HUES64 (cell line): ENCODE measurements around the gene CENPX.

Experiments
- H3K27ac ChIP-seq: 2 replicates; pipeline ENCODE4 v1.7.0; 2013; ENCODE audit warnings: low read depth, low read length, inconsistent platforms
- H3K27me3 ChIP-seq: 2 replicates; pipeline ENCODE4 v1.6.1; 2013; ENCODE audit warnings: mild to moderate bottlenecking, low read length; ENCODE audit not compliant: insufficient read depth
- H3K36me3 ChIP-seq: 2 replicates; pipeline ENCODE4 v1.6.1; 2013; ENCODE audit warnings: mild to moderate bottlenecking, low read length; ENCODE audit not compliant: insufficient read depth
- H3K4me1 ChIP-seq: 2 replicates; pipeline ENCODE4 v1.6.1; 2013; ENCODE audit warnings: mild to moderate bottlenecking, low read length, moderate library complexity; ENCODE audit not compliant: insufficient read depth
- H3K4me3 ChIP-seq: 2 replicates; pipeline ENCODE4 v1.5.1; 2013; ENCODE audit warnings: mild to moderate bottlenecking, low read length, moderate library complexity
- H3K9ac ChIP-seq: 2 replicates; pipeline ENCODE4 v1.6.1; 2013; ENCODE audit warnings: mild to moderate bottlenecking, low read depth, low read length
- H3K9me3 ChIP-seq: 2 replicates; pipeline ENCODE4 v1.6.1; 2013; ENCODE audit warnings: low read depth, low read length; ENCODE audit not compliant: insufficient read depth
- WGBS: fragments of 150-250, 120-280 bp; methylation state at CpG from one replicate; pipeline ENCODE4 v1.1.7; 2013; ENCODE audit warnings: missing lambda C conversion rate; 5-methylcytosine and 5-hydroxymethylcytosine counted together

CENPX gene

DNA sequence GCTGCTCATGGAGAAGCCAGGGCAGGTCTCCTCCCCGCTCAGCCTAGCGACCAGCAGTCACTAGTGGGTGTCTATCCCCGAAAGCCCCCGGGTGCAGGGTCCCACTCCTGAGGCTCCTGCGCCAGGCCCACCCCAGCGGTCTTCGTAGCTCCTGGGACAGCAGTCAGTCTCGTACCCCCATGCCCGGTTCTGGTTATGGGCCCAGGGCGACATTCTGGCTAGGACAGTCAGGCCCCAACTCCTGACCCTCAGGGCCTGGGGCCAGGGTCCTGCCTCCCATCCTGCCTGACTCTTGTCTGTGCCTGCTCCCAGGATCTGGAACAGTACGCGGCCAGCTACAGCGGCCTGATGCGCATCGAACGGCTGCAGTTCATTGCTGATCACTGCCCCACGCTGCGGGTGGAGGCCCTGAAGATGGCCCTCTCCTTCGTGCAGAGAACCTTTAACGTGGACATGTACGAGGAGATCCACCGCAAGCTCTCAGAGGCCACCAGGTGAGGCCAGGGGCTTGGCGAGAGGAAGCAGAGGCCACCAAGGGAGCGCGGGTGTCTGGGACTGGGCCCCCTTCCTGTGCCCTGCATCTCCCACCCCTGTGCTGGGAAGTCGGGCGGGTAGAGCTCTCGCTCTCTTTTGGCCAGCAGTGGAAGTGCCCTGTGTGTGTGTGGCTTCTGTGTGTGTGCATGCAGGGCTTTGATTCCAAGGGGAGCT is 31.0 kb upstream of the CENPX start:
- Histone ChIP-seq H3K27me3 (no peaks in the 10 kb centered on the region), H3K4me3 (no peak overlapping the region), H3K9ac (no peak overlapping the region), H3K4me1 (no peaks in the 10 kb centered on the region), H3K9me3 (no peaks in the 10 kb centered on the region), H3K36me3 (peaks cover 64% of the 10 kb centered on the region), H3K27ac (no peak overlapping the region)
- WGBS: 95% methylated on average over 28 of the region's 28 CpGs

DNA sequence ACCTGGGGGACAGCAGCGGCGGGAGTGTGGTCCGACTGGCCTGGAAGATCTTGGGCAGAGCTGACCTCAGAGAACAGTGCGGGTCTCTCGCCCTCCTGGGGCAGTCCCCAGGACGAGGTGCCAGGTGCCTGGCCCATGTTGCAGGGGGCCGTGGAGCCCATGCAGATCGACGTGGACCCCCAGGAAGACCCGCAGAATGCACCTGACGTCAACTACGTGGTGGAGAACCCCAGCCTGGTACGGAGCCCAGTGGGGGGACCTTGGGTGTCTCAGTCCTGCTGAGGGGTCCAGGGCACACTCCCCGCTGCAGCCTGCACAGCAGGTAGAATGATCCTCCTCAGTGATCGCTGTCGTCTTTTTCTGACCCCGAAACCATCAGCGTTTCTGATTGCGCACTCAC is 30.5 kb upstream of the CENPX start:
- H3K4me1 ChIP-seq: no peaks in the 10 kb centered on the region
- 92% methylated on average over 19 of the region's 19 CpGs for WGBS
- H3K9ac ChIP-seq: no peak overlapping the region
- H3K9me3 ChIP-seq: no peaks in the 10 kb centered on the region
- peak overlapping the region; percentile 96; the same call in 1 of the 2 replicates for H3K4me3 ChIP-seq
- H3K36me3 ChIP-seq: peaks cover 60% of the 10 kb centered on the region
- no peaks in the 10 kb centered on the region for H3K27me3 ChIP-seq
- H3K27ac ChIP-seq: no peak overlapping the region

DNA sequence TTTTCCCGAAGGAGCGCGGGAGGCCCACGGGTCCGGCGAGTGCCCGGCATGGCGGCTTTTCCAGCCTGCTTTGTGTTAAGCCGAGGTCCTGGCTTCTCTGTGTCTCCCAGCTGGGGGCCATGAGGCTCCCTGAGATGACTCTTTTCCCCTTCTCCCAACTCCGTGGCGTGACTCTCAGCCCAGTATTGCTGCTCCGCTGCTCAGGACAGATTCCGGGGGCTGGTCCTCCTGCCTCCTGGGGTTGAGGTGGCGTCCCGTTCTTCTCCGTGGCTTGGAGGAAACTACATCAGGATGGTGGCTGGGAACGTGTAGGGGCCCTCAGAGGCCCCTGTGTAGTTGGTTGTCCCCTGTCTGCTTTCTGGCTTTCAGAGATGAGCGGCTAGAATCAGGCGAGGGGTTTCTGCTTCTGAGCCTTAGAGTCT is 30.0 kb upstream of the CENPX start:
- no peak overlapping the region for H3K27ac ChIP-seq
- peaks cover 60% of the 10 kb centered on the region for H3K36me3 ChIP-seq

DNA sequence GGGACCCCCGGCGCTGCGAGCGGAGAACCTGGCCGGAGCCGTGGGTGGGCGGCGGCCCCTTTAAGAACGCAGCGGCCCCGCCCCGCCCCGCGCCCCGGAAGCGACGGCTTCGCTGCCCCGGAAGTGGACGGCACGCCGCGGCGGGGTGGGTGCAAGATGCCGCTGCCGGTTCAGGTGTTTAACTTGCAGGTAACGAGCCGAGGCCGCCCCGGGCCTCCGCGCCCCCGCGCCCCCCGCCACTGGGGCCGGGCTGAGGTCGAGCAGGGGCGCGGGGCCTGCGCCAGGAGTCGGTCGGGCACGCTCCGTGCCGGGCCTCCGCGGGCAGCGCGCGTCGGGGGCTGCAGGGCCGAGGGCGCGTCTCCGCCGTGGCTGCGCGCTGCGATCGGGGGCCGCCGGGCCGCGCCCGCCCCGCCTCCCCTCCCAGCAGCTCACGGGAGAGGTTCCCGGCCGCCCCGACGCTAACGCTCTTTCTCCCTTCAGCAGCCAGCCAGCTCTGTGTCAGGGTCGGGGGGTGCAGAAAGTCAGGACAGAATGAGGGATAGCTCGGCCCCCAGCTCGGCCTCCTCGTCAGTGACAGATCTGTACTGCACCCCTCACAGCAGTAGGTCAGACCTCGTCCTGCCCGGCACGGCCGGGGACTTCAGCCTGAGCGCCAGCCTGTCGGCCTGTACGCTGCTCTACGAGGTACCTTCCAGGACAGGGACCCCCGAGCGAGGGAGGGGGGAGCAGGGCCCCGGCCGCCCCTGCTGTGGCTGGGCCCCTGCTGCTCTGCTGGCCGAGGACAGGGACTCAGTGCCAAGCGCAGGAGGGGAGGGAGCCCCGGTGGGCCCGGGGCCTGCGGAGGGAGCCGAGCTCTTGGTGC is 29.3 kb upstream of the CENPX start, which contains the start of the genes GPS1 and RFNG:
TSS of gene GPS1 (plus strand) at position 123 of the 862 bp plus-strand sequence. CDS start at position 157, 34 bp downstream.
TSS of gene RFNG (minus strand) at position 36 of the 862 bp plus-strand sequence. CDS start 45 bp downstream, outside the sequence.
- H3K27me3 ChIP-seq: no peaks in the 10 kb centered on the region
- no peaks in the 10 kb centered on the region for H3K9me3 ChIP-seq
- no peak within 1 kb of the TSS for H3K27ac ChIP-seq
- peak within 1 kb of the TSS; percentile 96 for H3K4me3 ChIP-seq
- WGBS: under 1% methylated on average over 94 of the region's 94 CpGs
- H3K9ac ChIP-seq: peak within 1 kb of the TSS; percentile 81
- H3K4me1 ChIP-seq: no peaks in the 10 kb centered on the region
- H3K36me3 ChIP-seq: peaks cover 60% of the 10 kb centered on the region

More for the DNA sequence above, 30.0 kb upstream of the CENPX start:
- Histone ChIP-seq H3K27me3 (no peaks in the 10 kb centered on the region), H3K9ac (peak overlapping the region; percentile 81), H3K4me1 (no peaks in the 10 kb centered on the region), H3K9me3 (no peaks in the 10 kb centered on the region), H3K4me3 (peak overlapping the region; percentile 96)
- WGBS: 34% methylated on average over 19 of the region's 19 CpGs

DNA sequence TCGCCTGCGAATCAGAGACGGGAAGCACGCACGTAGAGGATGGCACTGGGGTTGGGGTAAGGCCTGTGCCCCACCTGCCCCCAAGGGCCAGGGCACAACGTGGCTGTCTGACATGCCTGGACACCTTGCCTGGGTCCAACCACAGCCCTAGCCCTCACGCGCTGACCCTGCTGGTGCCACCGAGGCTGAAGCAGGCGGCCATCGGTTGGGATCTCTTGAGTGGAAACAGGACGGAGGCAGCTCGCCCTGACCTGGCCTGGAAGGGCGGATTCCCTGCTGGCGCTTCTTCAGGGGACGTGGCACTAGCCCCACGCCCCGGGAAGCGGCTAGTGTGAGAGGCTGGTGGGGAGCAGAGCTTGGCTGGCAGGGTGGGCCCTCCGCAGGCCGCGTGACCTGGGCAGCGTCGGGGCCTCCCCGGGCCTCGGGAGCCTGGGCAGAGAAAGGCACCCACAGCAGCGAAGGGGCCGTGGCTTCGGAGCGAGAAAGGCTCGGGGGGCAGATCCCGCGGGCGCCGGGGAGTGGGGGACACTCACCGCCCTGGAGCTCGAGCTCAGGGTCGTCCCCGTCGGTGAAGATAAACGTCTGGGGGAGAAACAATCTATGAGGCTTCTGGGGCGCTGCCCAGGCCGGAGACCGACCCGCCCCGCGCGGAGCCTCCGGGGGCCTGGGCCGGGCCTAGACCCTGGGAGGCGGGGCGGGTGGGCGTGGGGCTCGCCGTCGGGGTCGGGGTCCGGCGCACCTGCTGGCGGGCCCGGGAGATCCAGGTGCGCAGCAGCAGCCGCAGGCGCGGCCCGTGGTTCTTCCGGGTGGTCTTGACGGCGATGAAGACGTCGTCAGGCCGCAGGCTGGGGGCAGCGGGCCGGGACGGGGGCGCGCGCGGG is 28.3 kb upstream of the CENPX start:
- Histone ChIP-seq H3K27me3 (no peaks in the 10 kb centered on the region), H3K4me3 (peak overlapping the region; percentile 96), H3K9ac (peak overlapping the region; percentile 20), H3K36me3 (peaks cover 56% of the 10 kb centered on the region), H3K9me3 (no peaks in the 10 kb centered on the region), H3K27ac (no peak overlapping the region), H3K4me1 (no peaks in the 10 kb centered on the region)
- WGBS: 19% methylated on average over 79 of the region's 79 CpGs

DNA sequence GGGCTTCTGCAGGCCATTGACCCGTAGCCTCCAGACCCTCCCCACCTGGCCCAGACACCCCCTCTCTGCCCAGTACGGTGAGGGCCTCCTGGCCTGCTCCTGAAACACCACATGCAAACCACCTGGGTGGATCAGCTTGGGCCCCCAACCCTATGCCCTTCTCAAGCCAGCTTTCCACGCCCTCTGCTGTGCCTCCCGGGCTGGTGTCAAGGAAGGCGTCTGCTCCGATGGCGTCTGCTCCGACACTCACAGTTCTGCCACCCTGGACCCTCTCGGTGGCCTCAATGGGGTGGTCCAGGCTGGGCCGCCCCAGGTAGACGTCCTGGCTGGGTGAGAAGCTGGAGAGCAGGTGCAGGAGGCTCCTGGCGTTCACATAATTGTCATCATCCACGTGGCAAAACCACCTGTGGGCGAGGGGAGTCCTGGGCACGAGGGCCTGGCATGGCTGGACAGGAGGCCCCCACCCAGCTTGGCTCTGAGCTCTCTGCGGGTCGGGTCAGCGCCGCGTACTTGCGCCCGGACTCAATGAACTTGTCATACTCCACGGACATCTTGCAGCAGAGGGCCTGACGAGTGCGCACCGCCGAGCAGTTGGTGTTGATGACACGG is 27.6 kb upstream of the CENPX start:
- peak overlapping the region; percentile 96 for H3K4me3 ChIP-seq
- H3K4me1 ChIP-seq: no peaks in the 10 kb centered on the region
- no peaks in the 10 kb centered on the region for H3K27me3 ChIP-seq
- H3K9me3 ChIP-seq: no peaks in the 10 kb centered on the region
- H3K9ac ChIP-seq: peak overlapping the region; percentile 20; the same call in 1 of the 2 replicates
- 94% methylated on average over 28 of the region's 28 CpGs for WGBS
- no peak overlapping the region for H3K27ac ChIP-seq
- peaks cover 50% of the 10 kb centered on the region for H3K36me3 ChIP-seq

DNA sequence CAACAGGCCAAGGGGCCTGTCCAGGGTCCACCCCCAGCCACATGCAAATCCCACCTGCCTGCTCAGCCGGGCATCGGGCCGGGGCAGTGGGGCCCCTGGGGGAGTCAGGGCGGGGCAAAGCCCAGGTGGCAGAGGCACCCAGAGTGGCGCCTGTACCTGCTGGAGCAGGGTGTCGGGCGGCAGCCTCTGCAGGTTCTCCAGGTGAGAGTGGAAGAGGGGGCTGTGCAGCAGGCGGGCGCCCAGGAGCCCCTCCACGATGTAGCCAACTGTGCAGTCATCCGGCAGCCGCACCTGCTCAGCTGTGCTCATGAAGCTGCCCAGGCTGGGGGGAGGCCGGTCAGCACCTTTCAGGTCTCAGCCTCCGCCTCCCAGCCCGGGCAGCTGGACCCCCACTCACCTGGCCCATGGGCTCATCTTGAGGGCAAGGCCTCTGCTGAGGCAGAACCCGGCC is 26.9 kb upstream of the CENPX start:
- Histone ChIP-seq H3K4me3 (no peak overlapping the region), H3K9ac (no peak overlapping the region)

DNA sequence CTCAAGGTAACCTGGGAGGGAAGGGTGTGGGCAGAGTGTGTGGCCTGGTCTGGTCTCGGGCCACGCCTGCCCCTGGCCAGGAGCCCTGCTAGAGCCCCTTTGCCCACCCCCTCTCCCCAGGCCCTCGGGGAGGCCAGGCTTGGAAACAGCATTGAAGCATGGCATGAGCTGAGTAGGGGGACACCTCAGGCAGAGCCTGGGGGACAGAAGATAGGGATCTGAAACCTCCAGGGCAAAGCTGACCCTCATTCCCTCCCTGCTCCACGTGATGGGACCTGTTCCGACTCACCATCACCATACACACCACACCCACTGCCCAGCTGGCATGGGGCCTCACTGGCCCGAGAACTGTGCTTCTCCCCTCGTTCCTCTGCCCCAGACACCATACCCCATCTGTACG is 26.4 kb upstream of the CENPX start:
- Histone ChIP-seq H3K4me3 (no peak overlapping the region), H3K9ac (no peak overlapping the region), H3K27me3 (no peaks in the 10 kb centered on the region), H3K4me1 (no peaks in the 10 kb centered on the region), H3K36me3 (peaks cover 39% of the 10 kb centered on the region), H3K27ac (no peak overlapping the region), H3K9me3 (no peaks in the 10 kb centered on the region)
- 96% methylated on average over 8 of the region's 8 CpGs for WGBS

More for the DNA sequence above, 26.9 kb upstream of the CENPX start:
- WGBS: 94% methylated on average over 16 of the region's 16 CpGs
- H3K27ac ChIP-seq: no peak overlapping the region
- no peaks in the 10 kb centered on the region for H3K4me1 ChIP-seq
- H3K9me3 ChIP-seq: no peaks in the 10 kb centered on the region
- H3K36me3 ChIP-seq: peaks cover 43% of the 10 kb centered on the region
- no peaks in the 10 kb centered on the region for H3K27me3 ChIP-seq

DNA sequence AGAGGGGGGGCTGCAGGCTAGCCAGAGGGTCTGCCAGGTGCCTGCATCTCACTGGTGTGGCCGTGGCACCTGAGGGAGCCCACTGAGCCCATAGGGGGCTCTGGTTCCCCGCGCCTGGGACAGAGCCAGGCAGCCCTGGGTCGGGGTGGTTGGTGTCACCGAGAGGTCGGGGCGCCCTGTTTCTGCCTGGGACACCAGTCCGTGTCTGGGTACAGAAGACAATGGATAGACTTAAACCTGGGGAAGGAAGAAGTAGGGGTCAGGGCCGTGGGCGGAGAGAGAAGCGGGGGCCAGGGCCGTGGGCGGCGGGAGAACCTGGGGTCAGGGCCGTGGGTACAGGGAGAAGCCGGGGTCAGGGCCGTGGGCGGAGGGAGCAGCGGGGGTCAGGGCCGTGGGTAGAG is 25.9 kb upstream of the CENPX start:
- Histone ChIP-seq H3K27me3 (no peaks in the 10 kb centered on the region), H3K9me3 (no peaks in the 10 kb centered on the region), H3K4me3 (no peak overlapping the region), H3K27ac (no peak overlapping the region), H3K9ac (no peak overlapping the region), H3K36me3 (peaks cover 33% of the 10 kb centered on the region), H3K4me1 (0 out of 2 replicates have a peak, but pooled peaks cover 3% of the 10 kb centered on the region)
- WGBS: 91% methylated on average over 20 of the region's 20 CpGs

DNA sequence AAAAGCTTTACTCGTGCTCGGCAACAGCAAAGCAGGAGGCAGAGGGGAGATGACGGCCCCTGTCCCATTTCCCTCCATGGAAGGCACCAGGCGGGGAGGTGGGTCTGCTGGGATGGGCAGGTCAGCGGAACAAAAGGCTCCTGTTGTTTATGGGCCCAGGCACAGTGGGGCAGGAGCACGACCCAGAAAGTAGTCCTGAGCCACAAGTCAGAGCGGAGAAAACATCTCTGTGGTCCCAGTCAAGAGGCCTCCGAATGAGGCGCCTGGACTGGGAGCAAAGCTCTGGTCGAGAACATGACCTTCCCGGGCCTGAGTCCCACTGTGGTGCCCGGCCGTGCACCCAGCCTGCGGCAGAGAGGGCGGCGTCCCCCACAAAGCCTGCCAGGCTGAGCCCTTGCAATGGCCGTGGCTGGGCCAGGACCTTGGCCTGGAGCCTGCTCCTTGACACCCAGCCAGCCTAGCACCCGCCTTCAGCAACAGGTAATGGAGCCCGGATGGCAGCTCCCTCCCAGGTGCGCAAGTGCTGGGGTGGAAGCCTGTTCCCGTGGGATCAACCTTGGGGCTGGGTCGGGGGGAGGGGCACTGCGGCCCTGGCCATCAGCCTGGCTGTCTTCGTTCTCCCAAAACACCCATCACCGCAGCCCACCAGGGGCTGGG is 25.4 kb upstream of the CENPX start:
- Histone ChIP-seq H3K27me3 (no peaks in the 10 kb centered on the region), H3K36me3 (peaks cover 29% of the 10 kb centered on the region), H3K9ac (no peak overlapping the region), H3K27ac (no peak overlapping the region), H3K4me3 (no peak overlapping the region), H3K9me3 (no peaks in the 10 kb centered on the region), H3K4me1 (peaks cover 7% of the 10 kb centered on the region)
- 94% methylated on average over 25 of the region's 25 CpGs for WGBS
